GM12873 (cell line): ENCODE data around the gene FPR3.

Experiments used
- TF ChIP-seq, protein P1 (sequence below): IDR thresholded peaks from 2 replicates; pipeline ENCODE4 v1.5.1; 2012; ENCODE audit warnings: low read depth, mild to moderate bottlenecking, moderate library complexity, low read length, control low read depth; ENCODE audit not compliant: insufficient read depth; ENCODE audit errors: missing control alignments

The FPR3 gene

DNA sequence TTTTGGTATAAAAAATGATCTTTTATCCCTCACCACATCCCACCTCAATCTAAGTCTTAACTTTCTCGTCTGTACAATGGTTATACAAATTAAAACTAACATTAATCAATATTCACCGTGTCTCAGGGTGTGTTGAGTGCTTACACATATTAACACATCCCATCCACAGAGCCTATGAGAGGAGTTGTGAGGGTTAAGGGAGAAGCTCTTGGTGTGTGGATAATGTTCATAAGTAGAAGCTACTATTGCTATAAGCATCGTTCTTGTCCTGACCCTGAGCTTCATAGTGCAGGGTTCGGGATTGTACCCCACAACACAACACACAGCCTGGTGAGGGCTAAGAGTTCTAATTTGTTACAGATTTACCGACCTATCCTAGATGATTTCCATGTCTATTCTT lies 2.5 kb downstream of the FPR3 start:
- TF ChIP-seq, protein P1, sequence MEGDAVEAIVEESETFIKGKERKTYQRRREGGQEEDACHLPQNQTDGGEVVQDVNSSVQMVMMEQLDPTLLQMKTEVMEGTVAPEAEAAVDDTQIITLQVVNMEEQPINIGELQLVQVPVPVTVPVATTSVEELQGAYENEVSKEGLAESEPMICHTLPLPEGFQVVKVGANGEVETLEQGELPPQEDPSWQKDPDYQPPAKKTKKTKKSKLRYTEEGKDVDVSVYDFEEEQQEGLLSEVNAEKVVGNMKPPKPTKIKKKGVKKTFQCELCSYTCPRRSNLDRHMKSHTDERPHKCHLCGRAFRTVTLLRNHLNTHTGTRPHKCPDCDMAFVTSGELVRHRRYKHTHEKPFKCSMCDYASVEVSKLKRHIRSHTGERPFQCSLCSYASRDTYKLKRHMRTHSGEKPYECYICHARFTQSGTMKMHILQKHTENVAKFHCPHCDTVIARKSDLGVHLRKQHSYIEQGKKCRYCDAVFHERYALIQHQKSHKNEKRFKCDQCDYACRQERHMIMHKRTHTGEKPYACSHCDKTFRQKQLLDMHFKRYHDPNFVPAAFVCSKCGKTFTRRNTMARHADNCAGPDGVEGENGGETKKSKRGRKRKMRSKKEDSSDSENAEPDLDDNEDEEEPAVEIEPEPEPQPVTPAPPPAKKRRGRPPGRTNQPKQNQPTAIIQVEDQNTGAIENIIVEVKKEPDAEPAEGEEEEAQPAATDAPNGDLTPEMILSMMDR: no peak

DNA sequence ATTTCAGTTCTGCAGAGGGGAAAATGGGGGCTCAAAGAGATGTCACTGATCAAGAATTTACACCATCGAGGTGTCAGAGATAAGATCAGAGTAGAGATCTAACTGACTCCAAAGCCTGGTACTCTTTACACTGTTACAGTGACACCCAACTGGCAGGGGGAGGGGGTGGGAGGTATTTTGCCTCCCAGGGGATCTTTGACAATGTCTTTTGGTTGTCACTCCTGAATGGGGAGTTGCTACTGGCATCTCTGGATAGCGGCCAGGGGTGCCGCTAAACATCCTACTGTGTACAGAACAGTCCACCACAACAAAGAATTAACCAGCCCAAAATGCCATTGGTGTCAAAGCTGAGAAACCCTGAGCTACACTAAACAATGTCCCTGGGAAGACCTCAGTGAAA lies 3.1 kb downstream of the FPR3 start:
- TF ChIP-seq, protein P1: no peak

DNA sequence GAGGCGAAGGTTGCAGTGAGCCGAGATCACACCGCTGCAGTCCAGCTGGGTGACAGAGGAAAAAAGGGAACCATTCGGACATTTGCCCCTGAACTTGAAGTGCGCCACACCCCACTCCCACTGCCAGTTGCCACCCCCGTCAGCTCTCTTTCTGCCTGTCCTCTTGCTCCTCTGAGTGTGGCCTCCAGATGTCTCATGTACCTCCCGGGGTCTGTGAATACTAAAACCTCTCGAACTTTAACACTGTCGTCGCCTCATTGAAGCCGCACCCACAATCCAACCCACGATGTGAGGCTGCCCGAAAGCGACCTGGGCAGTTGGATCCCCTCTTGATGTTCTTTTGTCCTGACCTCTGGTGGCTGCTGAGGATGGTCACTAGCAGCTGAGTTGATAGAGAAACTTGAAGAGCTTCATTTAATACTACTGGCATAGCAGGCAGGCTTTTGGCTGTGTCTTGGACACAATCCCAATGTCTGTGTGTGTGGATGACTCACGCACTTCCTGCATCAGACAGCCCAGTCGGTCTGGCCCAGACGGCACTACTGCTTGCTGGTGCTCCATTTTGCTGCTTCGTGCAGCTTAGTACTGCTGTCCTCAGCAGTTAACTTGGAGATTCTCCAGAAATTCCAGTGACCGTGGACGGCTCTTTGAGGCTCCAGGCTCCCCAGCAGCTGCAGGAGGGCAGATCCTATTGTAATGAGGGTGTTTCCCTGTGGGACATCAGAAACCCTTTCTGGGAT lies 4.2 kb downstream of the FPR3 start:
- TF ChIP-seq, protein P1: no peak

DNA sequence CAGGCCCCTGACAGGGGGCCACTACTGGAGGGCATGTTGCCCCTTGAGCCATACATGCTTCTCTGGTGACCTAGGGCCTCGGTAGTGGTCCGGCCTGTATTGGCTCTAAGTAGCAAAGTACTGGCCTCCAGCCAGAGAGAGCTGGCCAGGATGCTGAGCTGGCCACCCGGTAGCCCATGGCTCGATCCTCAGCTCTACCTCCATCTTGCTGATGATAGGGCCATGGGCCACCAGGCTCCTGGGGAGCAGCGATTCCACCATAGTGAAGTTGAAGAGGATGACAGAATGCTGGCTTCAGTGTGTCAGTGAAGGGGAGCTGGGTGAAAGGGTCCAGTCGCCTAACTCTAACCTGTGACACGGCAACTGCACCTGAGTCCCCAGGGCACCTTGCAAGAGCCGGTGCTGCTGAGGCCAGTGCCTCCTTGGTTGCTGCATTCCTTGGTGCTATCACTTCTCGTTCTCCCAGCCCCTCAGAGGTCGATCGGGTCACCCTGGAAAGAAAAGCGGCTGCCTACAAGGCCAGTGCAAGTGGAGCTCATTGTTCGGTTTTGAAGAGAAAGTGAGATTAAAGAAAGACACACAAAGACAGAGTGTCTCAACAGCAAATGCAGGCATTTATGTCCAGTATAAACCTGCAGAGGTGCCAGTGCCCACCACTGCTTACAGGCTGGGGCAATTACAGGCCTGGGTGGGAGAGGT lies 5.0 kb downstream of the FPR3 start:
- TF ChIP-seq, protein P1: no peak

DNA sequence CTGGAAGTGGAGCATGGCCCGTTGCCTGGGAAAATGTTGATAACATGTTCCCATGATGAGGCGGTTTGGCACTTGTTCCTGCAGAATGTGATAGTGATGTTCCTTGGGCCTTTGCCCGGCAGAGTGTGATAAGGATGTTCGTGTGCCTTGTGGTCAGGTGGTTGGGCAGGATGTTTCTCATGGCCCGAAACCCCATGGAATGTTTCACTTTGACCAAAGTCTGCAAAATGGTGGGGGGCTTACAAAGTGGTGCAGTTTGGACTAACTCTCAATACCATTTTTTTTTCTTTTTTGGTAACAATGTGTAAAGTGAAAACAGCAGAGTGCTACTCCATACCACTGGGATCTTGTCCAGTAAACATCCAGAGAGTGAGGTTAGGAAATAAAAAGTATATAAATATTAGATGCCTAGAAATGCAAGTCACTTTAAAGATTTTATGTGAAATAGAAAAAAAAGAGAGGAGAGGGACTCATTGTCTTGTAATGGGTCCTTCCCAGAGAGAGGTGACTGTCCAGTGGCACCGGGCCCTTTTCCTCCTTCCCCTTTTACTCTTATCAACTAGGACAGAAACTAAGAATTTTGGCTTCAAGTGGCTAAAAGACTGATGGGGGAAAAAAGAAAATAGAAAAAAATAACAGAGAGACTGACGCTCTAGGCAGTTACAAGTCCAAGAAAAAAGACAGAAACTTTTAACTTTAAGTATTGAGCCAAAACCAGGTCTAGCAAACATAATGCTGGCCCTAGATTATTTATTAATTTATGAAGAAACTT lies 5.7 kb downstream of the FPR3 start:
- TF ChIP-seq, protein P1: no peak

DNA sequence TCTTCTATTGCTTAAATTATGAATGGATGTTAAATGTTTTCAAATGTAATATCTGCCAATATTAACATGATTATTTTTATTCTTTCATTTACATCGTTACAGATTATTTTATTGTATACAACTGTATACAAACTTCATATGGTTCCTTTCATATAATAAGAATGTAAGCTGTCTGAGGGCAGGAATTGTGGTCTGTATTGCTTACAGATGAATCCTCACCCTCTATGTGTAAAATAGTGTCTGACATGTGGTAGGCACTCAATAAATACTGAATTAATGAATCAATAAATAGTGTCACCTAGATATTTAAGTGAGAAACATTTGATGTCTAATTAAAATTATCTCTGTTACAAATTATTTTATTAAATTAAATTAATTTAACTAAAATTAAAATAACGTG lies 7.8 kb downstream of the FPR3 start:
- TF ChIP-seq, protein P1: no peak

DNA sequence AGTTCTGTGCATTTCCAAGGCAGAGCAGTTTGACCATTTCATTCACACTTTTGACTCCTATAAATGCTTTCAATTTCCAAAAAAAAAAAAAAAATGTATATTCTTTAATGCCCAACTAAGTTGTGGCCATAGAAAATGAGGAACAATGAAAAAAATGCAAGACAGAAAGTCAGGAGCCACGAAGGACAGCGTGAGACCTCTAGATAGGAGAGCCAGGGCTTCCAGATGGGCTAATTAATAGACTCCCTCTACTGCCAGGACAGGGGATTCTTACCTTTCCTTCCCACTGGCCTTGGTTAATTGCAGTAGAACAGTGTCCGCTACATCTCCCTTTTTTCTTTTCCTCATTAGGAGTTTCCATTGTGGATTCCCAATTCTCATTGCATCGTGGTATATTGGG lies 8.6 kb downstream of the FPR3 start:
- TF ChIP-seq, protein P1: no peak
